ENCODE measurements around the gene SLC43A2. TPM values are rescaled to one million over a fixed set of nuclear protein-coding genes. Genes with fewer than 3 reads are reported as not detected.
A peak's percentile ranks its signal among the peaks of the same experiment; 100 is the strongest.
"Not testable (repeated sequence)": the region's sequence is repeated elsewhere in the genome, so short reads cannot be mapped to it uniquely, and the experiment has no call there.

Gene SLC43A2
- total RNA-seq, 4 donors from 2014 or later = 3.7 to 98.9 (median 12.3) TPM

GRCh38 chr17:1563786-1564613, 64.6 kb downstream of the SLC43A2 start:
- intact Hi-C loops (cut with DNase I; ENCODE audit: low total_unique reads) (no loop called here), in situ Hi-C loops (cut with MboI; ENCODE audit: low pct_ligation_motif_present in 1 of 4, low pct_unique_long_range_greater_than_20kb in 1 of 4, low sequenced_read_pairs in 3 of 4) (no loop called here)
- no peak for DNase-seq

GRCh38 chr17:1563471-1563785, 65.2 kb downstream of the SLC43A2 start:
- peak overlapping the region in 1 of 4 donors; percentile 92 for H3K27ac ChIP-seq
- H3K9me3 ChIP-seq; H3K36me3 ChIP-seq; DNase-seq; in situ Hi-C loops (cut with MboI; ENCODE audit: low pct_ligation_motif_present in 1 of 4, low pct_unique_long_range_greater_than_20kb in 1 of 4, low sequenced_read_pairs in 3 of 4); H3K27me3 ChIP-seq; intact Hi-C loops (cut with DNase I; ENCODE audit: low total_unique reads): not testable (repeated sequence)
- 53 to 68% methylated on average over 8 to 15 of the region's 15 CpGs for WGBS, 2 donors (ENCODE audit: low coverage in 1 of 2)
- peaks cover 10 to 40% (median 29%) of the 10 kb centered on the region in 4 donors for H3K4me1 ChIP-seq
- H3K4me3 ChIP-seq = peak overlapping the region in 2 of 4 donors; percentile 72 to 74

More at GRCh38 chr17:1563786-1564613, 64.6 kb downstream of the SLC43A2 start:
- TF ChIP-seq POLR2AphosphoS5 (IDR thresholded peaks at IDR 0.05) (no peak), CTCF (IDR thresholded peaks at IDR 0.05) (no peak), POLR2A (IDR thresholded peaks at IDR 0.05) (no peak), EP300 (IDR thresholded peaks at IDR 0.05; ENCODE audit: low read depth) (no peak)
- H3K9me3 ChIP-seq = no peaks in the 10 kb centered on the region
- no peaks in the 10 kb centered on the region for H3K36me3 ChIP-seq
- no peak overlapping the region for H3K27ac ChIP-seq
- H3K4me3 ChIP-seq = no peak overlapping the region
- H3K4me1 ChIP-seq = peaks cover 10 to 38% (median 29%) of the 10 kb centered on the region in 4 donors
- 42 to 60% methylated on average over 6 to 19 of the region's 19 CpGs for WGBS, 2 donors (ENCODE audit: low coverage in 1 of 2)
- H3K27me3 ChIP-seq = no peaks in the 10 kb centered on the region

GRCh38 chr17:1562176-1562643, 66.4 kb downstream of the SLC43A2 start:
- 0% methylated on average over 7 of the region's 62 CpGs; no CpG with 5 or more reads in 1 of the 2 donors for WGBS, 2 donors (ENCODE audit: low coverage in 1 of 2)
- H3K4me3 ChIP-seq = peak overlapping the region; percentile 72 to 96 (median 81)
- H3K27ac ChIP-seq = peak overlapping the region; percentile 90 to 96 (median 93)
- no peaks in the 10 kb centered on the region for H3K27me3 ChIP-seq
- intact Hi-C loops (cut with DNase I; ENCODE audit: low total_unique reads) = no loop called here
- no peak for TF ChIP-seq POLR2A (IDR thresholded peaks at IDR 0.05)
- TF ChIP-seq CTCF (IDR thresholded peaks at IDR 0.05) = no peak
- peak; percentile 57 for DNase-seq
- H3K4me1 ChIP-seq = peaks cover 10 to 52% (median 32%) of the 10 kb centered on the region in 4 donors
- no peaks in the 10 kb centered on the region for H3K9me3 ChIP-seq
- H3K36me3 ChIP-seq = no peaks in the 10 kb centered on the region
- in situ Hi-C loops (cut with MboI; ENCODE audit: low pct_ligation_motif_present in 1 of 4, low pct_unique_long_range_greater_than_20kb in 1 of 4, low sequenced_read_pairs in 3 of 4) = no loop called here

GRCh38 chr17:1561420-1562175, 67.0 kb downstream of the SLC43A2 start:
- Histone ChIP-seq H3K4me3 (peak overlapping the region; percentile 72 to 96 (median 81)), H3K36me3 (no peaks in the 10 kb centered on the region), H3K27me3 (no peaks in the 10 kb centered on the region), H3K4me1 (peaks cover 10 to 55% (median 36%) of the 10 kb centered on the region in 4 donors), H3K27ac (peak overlapping the region; percentile 90 to 96 (median 93)), H3K9me3 (no peaks in the 10 kb centered on the region)
- no peak for DNase-seq
- in situ Hi-C loops (cut with MboI; ENCODE audit: low pct_ligation_motif_present in 1 of 4, low pct_unique_long_range_greater_than_20kb in 1 of 4, low sequenced_read_pairs in 3 of 4) (no loop called here), intact Hi-C loops (cut with DNase I; ENCODE audit: low total_unique reads) (no loop called here)
- TF ChIP-seq CTCF (IDR thresholded peaks at IDR 0.05) = peak in 3 of 5 experiments; percentile 24 to 31 (median 27)
- TF ChIP-seq POLR2AphosphoS5 (IDR thresholded peaks at IDR 0.05) = no peak
- no peak for TF ChIP-seq POLR2A (IDR thresholded peaks at IDR 0.05)
- no peak for TF ChIP-seq EP300 (IDR thresholded peaks at IDR 0.05; ENCODE audit: low read depth)
- 7% methylated on average over 43 of the region's 47 CpGs; no CpG with 5 or more reads in 1 of the 2 donors for WGBS, 2 donors (ENCODE audit: low coverage in 1 of 2)

All from transverse colon (tissue), 4 donors.